MM.1S (cell line): Measurements from ENCODE around the gene SEMA4D.

Experiments
- CTCF ChIP-seq: fragments of 300-600 bp; sonication (generic); IDR thresholded peaks from 2 replicates; pipeline ENCODE4 v1.5.1; 2016; ENCODE audit warnings: antibody characterized with exemption, low read length, mixed read lengths
- EZH2 ChIP-seq: fragments of 300-600 bp; sonication (generic); optimal IDR thresholded peaks from 2 replicates; pipeline ENCODE3; 2017; ENCODE audit warnings: low read depth, mild to moderate bottlenecking, antibody characterized with exemption, low read length, mixed read lengths

GRCh38 chr9:89370593-89370992 is 127.3 kb downstream of the SEMA4D start:
- TF ChIP-seq CTCF (no peak), EZH2 (no peak)
